HG03196 (cell line): ENCODE data around the gene CCL3.
"Not testable (repeated sequence)": the region's sequence is repeated elsewhere in the genome, so short reads cannot be mapped to it uniquely, and the experiment has no call there.

Experiments used
- ATAC-seq: cut with Tn5 transposase; IDR thresholded peaks from one replicate; pipeline ENCODE4 v1.9.1; 2021; ENCODE audit not compliant: unreplicated experiment

CCL3 gene

GRCh38 chr17:36089888-36090836 is at the start of gene CCL3:
Gene CCL3, minus strand, starts transcription at chr17:36090143. Its CDS starts 85 bp downstream, at chr17:36090058.
- ATAC-seq, result peak; percentile 59

GRCh38 chr17:36136439-36136838 is 46.5 kb upstream of the CCL3 start:
- no peak for ATAC-seq

GRCh38 chr17:36136036-36136435 is 46.1 kb upstream of the CCL3 start:
- no peak for ATAC-seq

- no peak for ATAC-seq
Measured at GRCh38 chr17:36135465-36135864, 45.5 kb upstream of the CCL3 start.

GRCh38 chr17:36133602-36134236 is 43.8 kb upstream of the CCL3 start:
- ATAC-seq, result no peak

GRCh38 chr17:36132421-36132831 is 42.5 kb upstream of the CCL3 start:
- ATAC-seq, result no peak

GRCh38 chr17:36131931-36132330 is 42.0 kb upstream of the CCL3 start:
- no peak for ATAC-seq

GRCh38 chr17:36131421-36131820 is 41.5 kb upstream of the CCL3 start:
- no peak for ATAC-seq

GRCh38 chr17:36130346-36130745 is 40.4 kb upstream of the CCL3 start:
- no peak for ATAC-seq

GRCh38 chr17:36129616-36130015 is 39.7 kb upstream of the CCL3 start:
- ATAC-seq, result no peak

GRCh38 chr17:36128411-36128978 is 38.6 kb upstream of the CCL3 start:
- ATAC-seq, result no peak

- no peak for ATAC-seq
Measured at GRCh38 chr17:36127911-36128310, 38.0 kb upstream of the CCL3 start.

- no peak for ATAC-seq
Measured at GRCh38 chr17:36127199-36127893, 37.4 kb upstream of the CCL3 start.

GRCh38 chr17:36124879-36125824 is 35.2 kb upstream of the CCL3 start:
- ATAC-seq, result no peak

GRCh38 chr17:36123431-36123830 is 33.5 kb upstream of the CCL3 start:
- ATAC-seq, result no peak

- not testable (repeated sequence) for ATAC-seq
Measured at GRCh38 chr17:36121099-36121498, 31.2 kb upstream of the CCL3 start.

- ATAC-seq, result no peak
Measured at GRCh38 chr17:36120221-36120620, 30.3 kb upstream of the CCL3 start.

GRCh38 chr17:36118477-36119353 is 28.8 kb upstream of the CCL3 start:
- no peak for ATAC-seq
